Measurements from ENCODE around the gene SARNP.

GRCh38 chr12:55727643-55728185 is 89.8 kb downstream of the SARNP start:
- TF ChIP-seq CTCF (IDR thresholded peaks at IDR 0.05 in 4 of 5, conservative IDR thresholded peaks at IDR 0.05 in 1 of 5) (no peak), POLR2A (IDR thresholded peaks at IDR 0.05) (peak; percentile 42 to 59)

Measured in gastrocnemius medialis (tissue), 4 donors.